ENCODE measurements around the gene GFPT1. TPM values are rescaled to one million over a fixed set of nuclear protein-coding genes. Genes with fewer than 3 reads are reported as not detected.

Gene GFPT1
- total and polyA plus RNA-seq, 2 experiments from 2014 or later: 60.8 to 62.0 TPM

DNA sequence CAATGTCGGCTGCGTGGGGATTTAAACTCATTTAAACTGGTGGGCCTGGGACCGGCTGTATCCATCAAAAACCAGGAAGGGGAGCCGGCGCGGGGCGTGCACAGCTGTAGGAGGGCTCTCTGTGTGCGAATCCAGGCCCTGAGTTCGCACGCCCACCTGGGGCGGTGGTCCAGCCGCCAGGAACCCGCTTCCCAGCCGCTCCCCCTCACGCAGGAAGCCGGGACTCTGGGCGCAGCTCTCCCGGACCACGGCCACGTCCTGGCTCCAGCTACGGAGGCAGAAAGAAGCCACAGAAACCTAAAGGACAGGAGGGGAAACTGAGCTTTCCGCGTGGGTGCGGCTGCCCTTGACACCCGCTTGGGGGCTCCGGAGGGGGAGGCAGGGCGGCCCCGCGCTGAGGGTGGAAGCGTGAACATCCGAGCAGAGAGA lies 80.6 kb downstream of the GFPT1 start:
- Histone ChIP-seq H3K9me2 (ENCODE audit: insufficient read depth) (no peaks in the 10 kb centered on the region; the same call in 1 of the 2 replicates), H3K4me2 (peak overlapping the region; percentile 98), H3K27me3 (ENCODE audit: insufficient read depth) (peaks cover 28% of the 10 kb centered on the region), H4K20me1 (replicated peaks; ENCODE audit: insufficient read depth) (no peaks in the 10 kb centered on the region), H3F3A (replicated peaks; ENCODE audit: low read depth) (0 out of 2 replicates have a peak, but pooled peaks cover 2% of the 10 kb centered on the region), H3K36me3 (ENCODE audit: insufficient read depth) (no peaks in the 10 kb centered on the region), H3K27ac (ENCODE audit: low read depth) (no peak overlapping the region), H3K4me3 (peak overlapping the region; percentile 91), H2AFZ (peak overlapping the region; percentile 100), H3K79me2 (replicated peaks; ENCODE audit: insufficient read depth) (no peaks in the 10 kb centered on the region), H3K4me1 (ENCODE audit: insufficient read depth) (peaks cover 6% of the 10 kb centered on the region; the same call in 1 of the 2 replicates)
- Mint-ChIP-seq H3K4me1 (peaks cover 17% of the 10 kb centered on the region), H3K36me3 (ENCODE audit: low read depth) (no peaks in the 10 kb centered on the region; the same call in 2 of the 3 replicates), H3K27ac (no peak overlapping the region), H3K27me3 (ENCODE audit: insufficient read depth, low read depth, poor library complexity) (peaks cover 21% of the 10 kb centered on the region), H3K4me3 (peak overlapping the region; percentile 78), H3K9me3 (peaks cover 3% of the 10 kb centered on the region; the same call in 2 of the 3 replicates)
- DNase-seq (ENCODE audit: low spot score) (peak; percentile 62), ATAC-seq (peak; percentile 34)
- TF ChIP-seq NANOG (IDR thresholded peaks at IDR 0.05; ENCODE audit: borderline replicate concordance): no peak
- TF ChIP-seq ZNF462 (CRISPR knock-in tag; IDR thresholded peaks at IDR 0.05): no peak
- TF ChIP-seq, protein P1, sequence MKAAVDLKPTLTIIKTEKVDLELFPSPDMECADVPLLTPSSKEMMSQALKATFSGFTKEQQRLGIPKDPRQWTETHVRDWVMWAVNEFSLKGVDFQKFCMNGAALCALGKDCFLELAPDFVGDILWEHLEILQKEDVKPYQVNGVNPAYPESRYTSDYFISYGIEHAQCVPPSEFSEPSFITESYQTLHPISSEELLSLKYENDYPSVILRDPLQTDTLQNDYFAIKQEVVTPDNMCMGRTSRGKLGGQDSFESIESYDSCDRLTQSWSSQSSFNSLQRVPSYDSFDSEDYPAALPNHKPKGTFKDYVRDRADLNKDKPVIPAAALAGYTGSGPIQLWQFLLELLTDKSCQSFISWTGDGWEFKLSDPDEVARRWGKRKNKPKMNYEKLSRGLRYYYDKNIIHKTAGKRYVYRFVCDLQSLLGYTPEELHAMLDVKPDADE (IDR thresholded peaks at IDR 0.05): no peak
- TF ChIP-seq EZH2 (IDR thresholded peaks at IDR 0.05; ENCODE audit: low read depth, unreplicated experiment): no peak
- no peak for TF ChIP-seq ZNF114 (CRISPR knock-in tag; IDR thresholded peaks at IDR 0.05)
- no peak for TF ChIP-seq EZH2phosphoT487 (IDR thresholded peaks at IDR 0.05; ENCODE audit: unreplicated experiment)
- no peak for TF ChIP-seq POLR2AphosphoS5 (IDR thresholded peaks at IDR 0.05; ENCODE audit: low read depth)
- no peak for TF ChIP-seq JUNB (IDR thresholded peaks at IDR 0.05; ENCODE audit: unreplicated experiment)
- TF ChIP-seq, protein P2, sequence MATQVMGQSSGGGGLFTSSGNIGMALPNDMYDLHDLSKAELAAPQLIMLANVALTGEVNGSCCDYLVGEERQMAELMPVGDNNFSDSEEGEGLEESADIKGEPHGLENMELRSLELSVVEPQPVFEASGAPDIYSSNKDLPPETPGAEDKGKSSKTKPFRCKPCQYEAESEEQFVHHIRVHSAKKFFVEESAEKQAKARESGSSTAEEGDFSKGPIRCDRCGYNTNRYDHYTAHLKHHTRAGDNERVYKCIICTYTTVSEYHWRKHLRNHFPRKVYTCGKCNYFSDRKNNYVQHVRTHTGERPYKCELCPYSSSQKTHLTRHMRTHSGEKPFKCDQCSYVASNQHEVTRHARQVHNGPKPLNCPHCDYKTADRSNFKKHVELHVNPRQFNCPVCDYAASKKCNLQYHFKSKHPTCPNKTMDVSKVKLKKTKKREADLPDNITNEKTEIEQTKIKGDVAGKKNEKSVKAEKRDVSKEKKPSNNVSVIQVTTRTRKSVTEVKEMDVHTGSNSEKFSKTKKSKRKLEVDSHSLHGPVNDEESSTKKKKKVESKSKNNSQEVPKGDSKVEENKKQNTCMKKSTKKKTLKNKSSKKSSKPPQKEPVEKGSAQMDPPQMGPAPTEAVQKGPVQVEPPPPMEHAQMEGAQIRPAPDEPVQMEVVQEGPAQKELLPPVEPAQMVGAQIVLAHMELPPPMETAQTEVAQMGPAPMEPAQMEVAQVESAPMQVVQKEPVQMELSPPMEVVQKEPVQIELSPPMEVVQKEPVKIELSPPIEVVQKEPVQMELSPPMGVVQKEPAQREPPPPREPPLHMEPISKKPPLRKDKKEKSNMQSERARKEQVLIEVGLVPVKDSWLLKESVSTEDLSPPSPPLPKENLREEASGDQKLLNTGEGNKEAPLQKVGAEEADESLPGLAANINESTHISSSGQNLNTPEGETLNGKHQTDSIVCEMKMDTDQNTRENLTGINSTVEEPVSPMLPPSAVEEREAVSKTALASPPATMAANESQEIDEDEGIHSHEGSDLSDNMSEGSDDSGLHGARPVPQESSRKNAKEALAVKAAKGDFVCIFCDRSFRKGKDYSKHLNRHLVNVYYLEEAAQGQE (IDR thresholded peaks at IDR 0.05; ENCODE audit: unreplicated experiment): no peak
- TF ChIP-seq CTCF (conservative IDR thresholded peaks at IDR 0.05; ENCODE audit: low read depth in 2 of 2): no peak

Measured in GM23338 (cell line).